ENCODE results near the gene GNA12.
"Not testable (repeated sequence)": the region's sequence is repeated elsewhere in the genome, so short reads cannot be mapped to it uniquely, and the experiment has no call there.

Gene GNA12

DNA sequence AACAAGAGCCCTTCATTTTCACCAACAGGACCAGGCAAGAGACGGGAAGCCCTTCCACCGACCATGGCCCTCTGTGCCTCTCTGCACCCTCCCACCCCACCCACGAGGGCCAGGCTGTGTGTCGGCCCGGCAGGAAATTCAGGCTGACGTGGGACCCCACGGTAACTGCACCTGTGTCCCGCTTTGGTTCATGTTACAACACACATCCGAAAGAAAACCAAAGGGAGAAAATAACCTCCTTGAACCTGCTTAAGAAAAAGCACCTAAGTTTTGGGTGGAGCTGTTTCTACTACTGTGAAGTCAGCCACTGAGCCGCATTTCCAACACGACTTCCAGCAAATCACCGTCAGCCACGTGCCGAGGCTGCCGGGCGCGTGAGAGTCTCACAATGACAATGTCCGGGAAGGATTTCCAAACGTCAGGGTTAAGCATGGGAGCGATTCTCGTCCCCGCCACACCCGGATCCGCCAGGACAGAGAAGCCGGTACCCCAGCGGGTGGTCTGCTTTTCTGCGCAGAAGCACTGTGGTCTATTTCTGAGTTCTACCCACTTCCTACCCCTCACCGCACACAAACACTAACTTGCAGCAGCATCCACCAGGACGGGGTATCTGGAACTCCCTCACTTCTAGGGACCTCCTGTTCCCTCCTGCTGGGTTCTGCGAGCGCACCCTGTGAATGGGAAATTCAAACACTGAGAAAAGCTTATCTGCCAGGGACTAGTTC, 119.5 kb downstream of the GNA12 start:
- H3K27ac ChIP-seq (ENCODE audit: low read depth, low read length), result no peak overlapping the region
- H3K9me2 ChIP-seq (replicated peaks; ENCODE audit: control insufficient read depth, low read length), result no peaks in the 10 kb centered on the region
- H3K4me2 ChIP-seq (ENCODE audit: low read length), result no peak overlapping the region
- TF ChIP-seq EZH2phosphoT487 (IDR thresholded peaks at IDR 0.05; ENCODE audit: borderline replicate concordance, low read length) (no peak), CTCF (IDR thresholded peaks at IDR 0.05; ENCODE audit: low read depth, low read length, poor library complexity, severe bottlenecking) (no peak)
- no peaks in the 10 kb centered on the region for H4K20me1 ChIP-seq (ENCODE audit: control insufficient read depth, insufficient read depth, low read depth, low read length)
- H3K9me3 ChIP-seq (ENCODE audit: control insufficient read depth, insufficient read depth, low read length), result no peaks in the 10 kb centered on the region
- H3K79me2 ChIP-seq (ENCODE audit: control insufficient read depth, low read length), result no peaks in the 10 kb centered on the region
- no peaks in the 10 kb centered on the region for H3K36me3 ChIP-seq (ENCODE audit: control insufficient read depth, low read length)
- H3K4me1 ChIP-seq (ENCODE audit: control insufficient read depth, low read length), result peaks cover 8% of the 10 kb centered on the region
- H3F3A ChIP-seq (ENCODE audit: control insufficient read depth, insufficient read depth), result no peaks in the 10 kb centered on the region
- H3K27me3 ChIP-seq (ENCODE audit: control insufficient read depth, low read length), result no peaks in the 10 kb centered on the region
- H3K4me3 ChIP-seq (ENCODE audit: low read length), result no peak overlapping the region

DNA sequence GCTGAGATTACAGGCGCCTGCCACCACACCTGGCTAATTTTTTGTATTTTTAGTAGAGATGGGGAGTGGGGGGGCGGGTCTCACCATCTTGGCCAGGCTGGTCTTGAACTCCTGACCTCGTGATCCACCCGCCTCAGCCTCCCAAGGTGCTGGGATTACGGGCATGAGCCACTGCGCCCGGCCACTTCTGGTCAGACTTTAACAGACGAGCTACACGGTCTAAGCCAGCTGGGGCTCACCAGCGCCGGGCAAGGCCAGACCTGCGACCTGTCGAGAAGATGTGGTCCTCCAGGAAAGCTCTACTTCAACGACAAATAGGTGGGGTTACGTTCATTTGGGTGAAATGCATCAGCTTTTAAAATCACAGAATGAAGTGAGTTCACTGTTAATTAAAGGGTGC, 120.1 kb downstream of the GNA12 start:
- H3K36me3 ChIP-seq (ENCODE audit: control insufficient read depth, low read length); H3K9me3 ChIP-seq (ENCODE audit: control insufficient read depth, insufficient read depth, low read length); H3K9me2 ChIP-seq (replicated peaks; ENCODE audit: control insufficient read depth, low read length); H3K27ac ChIP-seq (ENCODE audit: low read depth, low read length); H3K4me1 ChIP-seq (ENCODE audit: control insufficient read depth, low read length); H4K20me1 ChIP-seq (ENCODE audit: control insufficient read depth, insufficient read depth, low read depth, low read length); H3K79me2 ChIP-seq (ENCODE audit: control insufficient read depth, low read length); H3K4me3 ChIP-seq (ENCODE audit: low read length); H3K27me3 ChIP-seq (ENCODE audit: control insufficient read depth, low read length); H3F3A ChIP-seq (ENCODE audit: control insufficient read depth, insufficient read depth); H3K4me2 ChIP-seq (ENCODE audit: low read length): not testable (repeated sequence)

GRCh38 chr7:2723138-2723850, 120.8 kb downstream of the GNA12 start:
- peaks cover 8% of the 10 kb centered on the region for H3K4me1 ChIP-seq (ENCODE audit: control insufficient read depth, low read length)
- no peaks in the 10 kb centered on the region for H3K9me3 ChIP-seq (ENCODE audit: control insufficient read depth, insufficient read depth, low read length)
- no peak overlapping the region for H3K4me2 ChIP-seq (ENCODE audit: low read length)
- H3K4me3 ChIP-seq (ENCODE audit: low read length), result no peak overlapping the region
- H3K27ac ChIP-seq (ENCODE audit: low read depth, low read length), result no peak overlapping the region
- no peaks in the 10 kb centered on the region for H3K9me2 ChIP-seq (replicated peaks; ENCODE audit: control insufficient read depth, low read length)
- H4K20me1 ChIP-seq (ENCODE audit: control insufficient read depth, insufficient read depth, low read depth, low read length), result peaks cover 5% of the 10 kb centered on the region; the same call in 1 of the 2 replicates
- H3K27me3 ChIP-seq (ENCODE audit: control insufficient read depth, low read length), result peaks cover 3% of the 10 kb centered on the region; the same call in 1 of the 2 replicates
- H3K36me3 ChIP-seq (ENCODE audit: control insufficient read depth, low read length), result no peaks in the 10 kb centered on the region
- H3K79me2 ChIP-seq (ENCODE audit: control insufficient read depth, low read length), result no peaks in the 10 kb centered on the region
- TF ChIP-seq EZH2phosphoT487 (IDR thresholded peaks at IDR 0.05; ENCODE audit: borderline replicate concordance, low read length) (no peak), CTCF (IDR thresholded peaks at IDR 0.05; ENCODE audit: low read depth, low read length, poor library complexity, severe bottlenecking) (no peak)
- no peaks in the 10 kb centered on the region for H3F3A ChIP-seq (ENCODE audit: control insufficient read depth, insufficient read depth)

DNA sequence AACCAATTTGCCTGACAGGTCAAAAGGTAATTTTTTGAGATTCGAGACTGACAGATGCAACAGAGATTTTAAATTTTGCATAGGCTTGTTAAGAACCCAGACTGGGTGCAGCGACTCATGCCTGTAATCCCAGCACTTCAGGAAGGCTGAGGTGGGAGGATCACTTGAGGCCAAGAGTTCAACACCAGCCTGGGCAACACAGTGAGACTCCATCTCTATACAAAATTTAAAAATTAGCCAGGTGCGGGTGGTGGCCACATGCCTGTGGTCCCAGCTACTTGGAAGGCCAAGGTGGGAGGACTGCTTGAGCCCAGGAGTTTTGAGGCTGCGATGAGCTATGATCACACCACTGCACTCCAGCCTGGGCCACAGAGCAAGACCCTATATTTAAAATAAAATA, 121.5 kb downstream of the GNA12 start:
- H3K27me3 ChIP-seq (ENCODE audit: control insufficient read depth, low read length), result peaks cover 9% of the 10 kb centered on the region; the same call in 1 of the 2 replicates
- TF ChIP-seq EZH2phosphoT487 (IDR thresholded peaks at IDR 0.05; ENCODE audit: borderline replicate concordance, low read length) (no peak), CTCF (IDR thresholded peaks at IDR 0.05; ENCODE audit: low read depth, low read length, poor library complexity, severe bottlenecking) (no peak)
- no peaks in the 10 kb centered on the region for H3K9me3 ChIP-seq (ENCODE audit: control insufficient read depth, insufficient read depth, low read length)
- no peak overlapping the region for H3K27ac ChIP-seq (ENCODE audit: low read depth, low read length)
- peaks cover 9% of the 10 kb centered on the region; the same call in 1 of the 2 replicates for H4K20me1 ChIP-seq (ENCODE audit: control insufficient read depth, insufficient read depth, low read depth, low read length)
- H3K79me2 ChIP-seq (ENCODE audit: control insufficient read depth, low read length), result no peaks in the 10 kb centered on the region
- H3K36me3 ChIP-seq (ENCODE audit: control insufficient read depth, low read length), result no peaks in the 10 kb centered on the region
- no peaks in the 10 kb centered on the region for H3F3A ChIP-seq (ENCODE audit: control insufficient read depth, insufficient read depth)
- peaks cover 15% of the 10 kb centered on the region for H3K4me1 ChIP-seq (ENCODE audit: control insufficient read depth, low read length)
- H3K4me2 ChIP-seq (ENCODE audit: low read length), result no peak overlapping the region
- no peak overlapping the region for H3K4me3 ChIP-seq (ENCODE audit: low read length)
- H3K9me2 ChIP-seq (replicated peaks; ENCODE audit: control insufficient read depth, low read length), result no peaks in the 10 kb centered on the region
